GM18870 (cell line): ENCODE measurements around the gene AZGP1.
"Not testable (repeated sequence)": the region's sequence is repeated elsewhere in the genome, so short reads cannot be mapped to it uniquely, and the experiment has no call there.

ENCODE experiments used
- ATAC-seq: cut with Tn5 transposase; IDR thresholded peaks from one replicate; pipeline ENCODE4 v1.9.1; 2021; ENCODE audit warnings: moderate library complexity; ENCODE audit not compliant: unreplicated experiment

AZGP1 gene

GRCh38 chr7:99975782-99976521 is at the start of gene AZGP1:
Gene AZGP1 (minus strand): TSS chr7:99976031. CDS start chr7:99976020, 11 bp downstream.
- no peak for ATAC-seq

- no peak for ATAC-seq
These were observed 48.3 kb upstream of the AZGP1 start for GRCh38 chr7:100024020-100024619.

GRCh38 chr7:100023526-100023925 is 47.7 kb upstream of the AZGP1 start:
- ATAC-seq = no peak

- ATAC-seq = no peak
These were observed 46.8 kb upstream of the AZGP1 start for GRCh38 chr7:100022621-100023020.

- no peak for ATAC-seq
These were observed 45.5 kb upstream of the AZGP1 start for GRCh38 chr7:100021297-100021696.

GRCh38 chr7:100019908-100020307 is 44.1 kb upstream of the AZGP1 start:
- no peak for ATAC-seq

GRCh38 chr7:100017875-100018274 is 42.0 kb upstream of the AZGP1 start:
- no peak for ATAC-seq

- ATAC-seq = no peak
These were observed 41.5 kb upstream of the AZGP1 start for GRCh38 chr7:100017300-100017699.

- ATAC-seq = no peak
These were observed 40.5 kb upstream of the AZGP1 start for GRCh38 chr7:100016215-100016901.

GRCh38 chr7:100015232-100016214 is 39.7 kb upstream of the AZGP1 start, which contains the start of gene ZKSCAN1:
Gene ZKSCAN1 (plus strand): TSS chr7:100015596. CDS start chr7:100023507, 7,911 bp downstream.
- peak; percentile 80 for ATAC-seq

- ATAC-seq = no peak
These were observed 37.5 kb upstream of the AZGP1 start for GRCh38 chr7:100013328-100013676.

- ATAC-seq = not testable (repeated sequence)
These were observed 36.8 kb upstream of the AZGP1 start for GRCh38 chr7:100012385-100013327.

- no peak for ATAC-seq
These were observed 35.7 kb upstream of the AZGP1 start for GRCh38 chr7:100011516-100011915.

GRCh38 chr7:100010901-100011300 is 35.1 kb upstream of the AZGP1 start:
- no peak for ATAC-seq

- ATAC-seq = not testable (repeated sequence)
These were observed 34.1 kb upstream of the AZGP1 start for GRCh38 chr7:100009952-100010351.

GRCh38 chr7:100008525-100008924 is 32.7 kb upstream of the AZGP1 start:
- ATAC-seq = no peak

- ATAC-seq = no peak
These were observed 32.1 kb upstream of the AZGP1 start for GRCh38 chr7:100007887-100008286.

GRCh38 chr7:100003711-100004661 is 28.2 kb upstream of the AZGP1 start:
- ATAC-seq = no peak

GRCh38 chr7:100000239-100000638 is 24.4 kb upstream of the AZGP1 start:
- no peak for ATAC-seq
